Measurements from ENCODE around the gene SLAMF8.

SLAMF8 gene

DNA sequence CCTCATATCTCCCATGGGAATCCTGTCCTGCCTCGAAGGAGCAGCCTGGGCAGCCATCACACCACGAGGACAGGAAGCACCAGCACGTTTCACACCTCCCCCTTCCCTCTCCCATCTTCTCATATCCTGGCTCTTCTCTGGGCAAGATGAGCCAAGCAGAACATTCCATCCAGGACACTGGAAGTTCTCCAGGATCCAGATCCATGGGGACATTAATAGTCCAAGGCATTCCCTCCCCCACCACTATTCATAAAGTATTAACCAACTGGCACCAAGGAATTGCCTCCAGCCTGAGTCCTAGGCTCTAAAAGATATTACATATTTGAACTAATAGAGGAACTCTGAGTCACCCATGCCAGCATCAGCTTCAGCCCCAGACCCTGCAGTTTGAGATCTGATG, 8.7 kb downstream of the SLAMF8 start:
- DNase-seq (ENCODE audit: low read depth) = no peak
- TF ChIP-seq, protein P1, sequence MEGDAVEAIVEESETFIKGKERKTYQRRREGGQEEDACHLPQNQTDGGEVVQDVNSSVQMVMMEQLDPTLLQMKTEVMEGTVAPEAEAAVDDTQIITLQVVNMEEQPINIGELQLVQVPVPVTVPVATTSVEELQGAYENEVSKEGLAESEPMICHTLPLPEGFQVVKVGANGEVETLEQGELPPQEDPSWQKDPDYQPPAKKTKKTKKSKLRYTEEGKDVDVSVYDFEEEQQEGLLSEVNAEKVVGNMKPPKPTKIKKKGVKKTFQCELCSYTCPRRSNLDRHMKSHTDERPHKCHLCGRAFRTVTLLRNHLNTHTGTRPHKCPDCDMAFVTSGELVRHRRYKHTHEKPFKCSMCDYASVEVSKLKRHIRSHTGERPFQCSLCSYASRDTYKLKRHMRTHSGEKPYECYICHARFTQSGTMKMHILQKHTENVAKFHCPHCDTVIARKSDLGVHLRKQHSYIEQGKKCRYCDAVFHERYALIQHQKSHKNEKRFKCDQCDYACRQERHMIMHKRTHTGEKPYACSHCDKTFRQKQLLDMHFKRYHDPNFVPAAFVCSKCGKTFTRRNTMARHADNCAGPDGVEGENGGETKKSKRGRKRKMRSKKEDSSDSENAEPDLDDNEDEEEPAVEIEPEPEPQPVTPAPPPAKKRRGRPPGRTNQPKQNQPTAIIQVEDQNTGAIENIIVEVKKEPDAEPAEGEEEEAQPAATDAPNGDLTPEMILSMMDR (conservative IDR thresholded peaks at IDR 0.05; ENCODE audit: low read depth, low read length) = no peak
- H3K4me3 ChIP-seq (ENCODE audit: low read length) = no peak overlapping the region

DNA sequence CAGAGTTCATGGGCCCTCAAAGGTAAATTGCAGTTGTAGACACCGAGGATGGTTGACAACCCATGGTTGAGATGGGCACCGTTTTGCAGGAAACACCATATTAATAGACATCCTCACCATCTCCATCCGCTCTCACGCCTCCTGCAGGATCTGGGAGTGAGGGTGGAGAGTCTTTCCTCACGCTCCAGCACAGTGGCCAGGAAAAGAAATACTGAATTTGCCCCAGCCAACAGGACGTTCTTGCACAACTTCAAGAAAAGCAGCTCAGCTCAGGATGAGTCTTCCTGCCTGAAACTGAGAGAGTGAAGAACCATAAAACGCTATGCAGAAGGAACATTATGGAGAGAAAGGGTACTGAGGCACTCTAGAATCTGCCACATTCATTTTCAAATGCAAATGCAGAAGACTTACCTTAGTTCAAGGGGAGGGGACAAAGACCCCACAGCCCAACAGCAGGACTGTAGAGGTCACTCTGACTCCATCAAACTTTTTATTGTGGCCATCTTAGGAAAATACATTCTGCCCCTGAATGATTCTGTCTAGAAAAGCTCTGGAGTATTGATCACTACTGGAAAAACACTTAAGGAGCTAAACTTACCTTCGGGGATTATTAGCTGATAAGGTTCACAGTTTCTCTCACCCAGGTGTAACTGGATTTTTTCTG, 9.3 kb downstream of the SLAMF8 start:
- H3K4me3 ChIP-seq (ENCODE audit: low read length) = no peak overlapping the region
- TF ChIP-seq, protein P1 (conservative IDR thresholded peaks at IDR 0.05; ENCODE audit: low read depth, low read length) = no peak
- DNase-seq (ENCODE audit: low read depth) = no peak

DNA sequence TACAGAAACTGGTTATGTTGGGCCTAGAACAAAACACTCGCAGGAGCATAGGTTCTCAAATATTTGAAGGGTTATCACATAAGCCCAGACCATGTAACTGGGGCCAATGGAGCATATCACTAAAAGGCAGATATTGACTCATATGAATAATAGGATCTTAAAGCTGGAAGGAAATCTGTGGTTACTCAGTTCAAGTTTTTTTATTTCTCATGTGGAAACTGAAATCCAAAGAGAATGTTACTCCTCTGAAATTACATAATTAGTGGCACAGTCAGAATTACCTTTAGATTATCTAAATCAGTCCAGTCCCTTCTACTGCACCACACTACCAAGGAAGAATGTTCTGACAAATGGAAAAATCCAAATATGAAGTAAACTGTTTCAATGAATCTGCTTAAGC, 12.0 kb downstream of the SLAMF8 start:
- TF ChIP-seq, protein P1 (conservative IDR thresholded peaks at IDR 0.05; ENCODE audit: low read depth, low read length) = no peak
- DNase-seq (ENCODE audit: low read depth) = no peak
- H3K4me3 ChIP-seq (ENCODE audit: low read length) = no peak overlapping the region

DNA sequence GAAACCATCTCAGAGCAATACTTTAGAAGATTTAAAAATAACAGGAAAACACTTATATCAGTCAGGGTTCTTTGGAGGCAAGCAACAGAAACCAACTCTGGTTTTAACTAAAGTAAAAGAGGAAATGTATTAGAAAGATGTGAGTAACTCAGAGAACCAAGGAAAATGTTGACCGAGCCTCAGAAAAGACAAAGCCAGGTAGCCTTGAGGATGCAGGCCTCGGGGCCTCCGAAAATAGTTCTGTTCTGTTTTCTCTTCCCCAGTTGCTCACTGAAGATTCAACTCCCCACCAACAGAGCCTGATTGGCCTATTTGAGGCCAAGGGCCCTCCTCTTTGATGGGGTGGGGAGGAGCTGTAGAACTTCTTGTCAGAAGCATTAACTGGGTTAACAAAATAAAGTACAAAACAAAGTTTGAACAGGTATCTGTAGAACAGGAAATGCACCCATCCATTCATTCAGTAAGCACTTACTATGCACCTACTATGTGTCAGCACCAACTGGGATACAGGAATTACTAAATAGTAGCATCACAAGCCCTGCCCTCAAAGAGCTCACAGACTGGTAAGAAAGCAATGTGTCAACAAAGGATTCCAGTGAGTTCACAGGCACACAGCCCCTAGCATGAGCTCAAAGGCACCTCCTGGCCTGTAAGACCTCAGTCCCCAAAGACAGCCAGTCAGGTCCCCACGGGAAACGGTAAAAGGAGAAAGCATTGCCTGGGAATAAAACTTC, 12.6 kb downstream of the SLAMF8 start:
- TF ChIP-seq, protein P1 (conservative IDR thresholded peaks at IDR 0.05; ENCODE audit: low read depth, low read length) = no peak
- no peak for DNase-seq (ENCODE audit: low read depth)
- H3K4me3 ChIP-seq (ENCODE audit: low read length) = no peak overlapping the region

DNA sequence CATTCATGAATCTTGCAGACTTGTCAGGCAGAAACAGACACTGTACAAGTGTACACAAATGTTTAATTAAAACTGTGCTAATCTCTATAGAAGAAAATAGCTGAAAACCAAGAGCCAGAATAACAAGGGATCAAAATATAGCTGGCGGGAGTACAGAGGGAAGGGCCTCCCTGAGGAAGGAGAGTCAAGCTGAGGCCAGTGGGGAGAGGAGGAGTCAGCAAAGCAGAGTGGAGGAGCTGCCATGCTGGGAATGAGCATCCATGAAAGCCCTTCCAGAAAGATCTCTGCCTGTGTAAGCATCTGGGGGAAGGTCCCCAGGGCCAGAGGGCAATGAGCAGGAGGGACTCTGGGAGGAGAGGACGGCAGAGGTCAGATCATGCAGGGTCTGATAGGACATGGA, 15.1 kb downstream of the SLAMF8 start:
- TF ChIP-seq, protein P1 (conservative IDR thresholded peaks at IDR 0.05; ENCODE audit: low read depth, low read length) = no peak
- no peak for DNase-seq (ENCODE audit: low read depth)
- no peak overlapping the region for H3K4me3 ChIP-seq (ENCODE audit: low read length)

DNA sequence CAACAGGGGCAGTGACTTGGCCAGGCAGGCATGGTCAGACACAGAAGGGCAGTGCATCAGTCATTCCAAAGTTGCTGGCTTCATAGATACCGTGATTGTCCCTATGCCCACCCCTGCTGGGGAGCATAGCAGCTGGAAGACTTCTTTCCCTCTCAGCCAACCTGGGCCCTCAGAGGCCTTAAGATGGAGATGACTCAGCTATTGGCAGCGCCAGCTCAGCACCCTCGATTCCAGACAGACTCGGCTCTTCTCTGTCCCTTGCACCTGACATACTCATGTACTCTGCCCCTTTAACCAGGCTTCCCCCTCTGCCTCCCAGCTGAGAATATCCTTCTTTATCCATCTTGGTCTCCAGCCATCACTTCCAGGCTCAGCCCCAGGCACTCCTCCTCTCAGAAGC, 16.8 kb downstream of the SLAMF8 start:
- no peak for DNase-seq (ENCODE audit: low read depth)
- TF ChIP-seq, protein P1 (conservative IDR thresholded peaks at IDR 0.05; ENCODE audit: low read depth, low read length) = no peak
- H3K4me3 ChIP-seq (ENCODE audit: low read length) = no peak overlapping the region
